GM19240 (cell line): ENCODE results near the gene KRTAP4-2.
"Not testable (repeated sequence)": the region's sequence is repeated elsewhere in the genome, so short reads cannot be mapped to it uniquely, and the experiment has no call there.

ENCODE experiments used
- DNase-seq: peaks from one replicate; pipeline ENCODE4 v3.0.0; 2011; ENCODE audit warnings: low spot score; ENCODE audit not compliant: insufficient read length

Gene KRTAP4-2

DNA sequence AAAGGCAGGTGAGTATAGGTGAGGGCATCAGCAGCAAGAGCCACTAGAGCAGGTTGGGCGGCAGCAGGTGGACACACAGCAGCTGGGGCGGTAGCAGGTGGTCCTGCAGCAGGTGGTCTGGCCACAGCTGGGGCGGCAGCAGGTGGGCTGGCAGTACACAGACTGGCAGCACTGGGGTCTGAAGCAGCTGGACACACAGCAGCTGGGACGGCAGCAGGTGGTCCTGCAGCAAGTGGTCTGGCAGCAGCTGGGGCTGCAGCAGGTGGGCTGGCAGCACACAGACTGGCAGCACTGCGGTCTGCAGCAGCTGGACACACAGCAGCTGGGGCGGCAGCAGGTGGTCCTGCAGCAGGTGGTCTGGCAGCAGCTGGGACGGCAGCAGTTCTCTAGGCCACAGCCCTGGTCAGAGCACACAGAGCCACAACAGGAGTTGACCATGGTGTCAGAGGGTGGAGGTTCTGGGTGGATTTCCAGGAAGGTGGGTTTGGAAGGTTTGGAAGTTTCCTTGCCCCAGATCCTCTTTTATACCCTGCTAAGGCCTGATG is at the start of gene KRTAP4-2:
TSS of gene KRTAP4-2 (minus strand) at position 495 of the 545 bp plus-strand sequence. CDS start at position 438, 57 bp downstream.
- no peak for DNase-seq

DNA sequence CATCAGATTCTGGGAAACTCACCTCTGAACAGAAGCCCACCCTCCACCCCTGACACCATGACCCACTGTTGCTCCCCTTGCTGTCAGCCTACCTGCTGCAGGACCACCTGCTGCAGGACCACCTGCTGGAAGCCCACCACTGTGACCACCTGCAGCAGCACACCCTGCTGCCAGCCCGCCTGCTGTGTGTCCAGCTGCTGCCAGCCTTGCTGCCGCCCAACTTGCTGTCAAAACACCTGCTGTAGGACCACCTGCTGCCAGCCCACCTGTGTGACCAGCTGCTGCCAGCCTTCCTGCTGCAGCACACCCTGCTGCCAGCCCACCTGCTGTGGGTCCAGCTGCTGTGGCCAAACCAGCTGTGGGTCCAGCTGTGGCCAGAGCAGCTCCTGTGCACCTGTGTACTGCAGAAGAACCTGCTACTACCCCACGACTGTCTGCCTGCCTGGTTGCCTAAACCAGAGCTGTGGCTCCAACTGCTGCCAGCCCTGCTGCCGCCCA is 48.6 kb upstream of the KRTAP4-2 start, which contains the start of gene KRTAP9-2:
TSS of gene KRTAP9-2 (plus strand) at position 51 of the 498 bp plus-strand sequence. CDS start at position 58, 7 bp downstream.
- not testable (repeated sequence) for DNase-seq

DNA sequence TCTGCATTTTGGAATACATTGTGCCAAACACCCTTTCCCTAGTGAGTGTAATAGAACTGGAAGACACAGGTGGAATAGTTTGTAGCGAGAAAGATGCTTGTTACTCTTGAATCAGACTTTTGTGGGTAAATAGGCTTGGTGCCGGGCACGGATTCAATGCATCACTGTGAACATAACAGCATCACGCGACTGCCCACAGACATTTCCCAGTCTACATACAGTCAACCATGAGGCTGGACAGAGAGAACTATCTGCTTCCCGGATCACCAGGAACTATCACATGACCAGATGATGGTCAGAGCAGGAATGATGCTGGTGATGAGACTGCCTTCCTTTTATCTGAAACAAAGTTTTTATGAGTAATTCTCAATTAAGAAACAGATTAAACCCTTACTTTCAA is 48.0 kb upstream of the KRTAP4-2 start:
- DNase-seq = no peak

DNA sequence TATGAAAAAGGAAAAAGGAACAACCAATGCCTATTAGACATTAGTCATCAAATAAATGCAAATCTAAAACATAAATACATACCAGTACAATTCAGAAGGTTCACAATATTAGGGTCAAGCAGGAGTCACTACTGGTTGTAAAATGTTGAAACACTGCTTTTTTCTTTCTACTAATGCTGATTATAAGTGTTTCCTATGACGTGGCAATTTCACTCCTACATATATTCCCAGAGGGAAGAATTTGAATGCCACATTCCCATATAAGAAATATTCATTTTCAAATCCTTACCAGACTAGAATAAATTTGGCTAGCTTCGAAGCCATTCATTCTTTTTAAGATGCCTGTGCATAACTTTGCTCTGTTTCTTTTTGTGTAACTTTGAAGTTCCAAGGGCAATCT is 45.8 kb upstream of the KRTAP4-2 start:
- no peak for DNase-seq

DNA sequence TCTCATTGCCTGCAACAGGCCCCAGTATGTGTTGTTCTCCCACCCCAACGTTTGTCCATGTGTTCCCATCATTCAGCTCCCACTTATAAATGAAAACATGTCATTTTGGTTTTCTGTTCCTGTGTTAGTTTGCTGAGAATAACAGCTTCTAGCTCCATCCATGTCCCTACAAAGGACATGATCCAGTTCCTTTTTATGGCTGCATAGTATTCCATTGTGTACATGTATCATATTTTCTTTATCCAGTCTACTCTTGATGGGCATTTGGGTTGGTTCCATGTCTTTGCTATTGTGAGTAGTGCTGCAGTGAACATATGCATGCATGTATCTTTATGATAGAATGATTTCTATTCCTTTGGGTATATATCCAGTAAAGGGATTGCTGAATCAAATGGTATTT is 37.7 kb upstream of the KRTAP4-2 start:
- DNase-seq = no peak

DNA sequence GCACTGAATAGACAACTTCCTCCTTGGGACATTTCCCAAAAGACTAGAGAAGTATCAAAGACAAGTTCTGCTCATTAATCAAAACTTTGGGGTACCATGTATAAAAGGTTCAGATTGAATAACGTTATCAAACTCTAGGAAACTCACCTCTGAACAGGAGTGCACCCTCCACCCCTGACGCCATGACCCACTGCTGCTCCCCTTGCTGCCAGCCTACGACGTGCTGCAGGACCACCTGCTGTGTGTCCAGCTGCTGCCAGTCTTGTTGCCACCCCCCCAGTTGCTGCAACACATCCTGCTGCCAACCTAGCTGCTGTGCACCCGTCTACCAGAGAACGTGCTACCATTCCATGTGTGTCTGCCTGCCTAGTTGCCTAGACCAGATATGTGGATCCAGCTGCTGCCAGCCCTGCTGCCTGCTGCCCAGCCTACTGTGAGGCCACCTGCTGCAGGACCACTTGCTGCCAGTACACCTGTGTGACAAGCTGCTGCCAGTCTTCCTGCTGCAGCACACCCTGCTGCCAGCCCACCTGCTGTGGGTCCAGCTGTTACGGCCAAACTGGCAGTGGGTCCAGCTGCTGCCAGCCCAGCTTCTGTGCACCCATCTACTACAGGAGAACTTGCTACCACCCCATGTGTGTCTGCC is 34.6 kb upstream of the KRTAP4-2 start:
- no peak for DNase-seq

DNA sequence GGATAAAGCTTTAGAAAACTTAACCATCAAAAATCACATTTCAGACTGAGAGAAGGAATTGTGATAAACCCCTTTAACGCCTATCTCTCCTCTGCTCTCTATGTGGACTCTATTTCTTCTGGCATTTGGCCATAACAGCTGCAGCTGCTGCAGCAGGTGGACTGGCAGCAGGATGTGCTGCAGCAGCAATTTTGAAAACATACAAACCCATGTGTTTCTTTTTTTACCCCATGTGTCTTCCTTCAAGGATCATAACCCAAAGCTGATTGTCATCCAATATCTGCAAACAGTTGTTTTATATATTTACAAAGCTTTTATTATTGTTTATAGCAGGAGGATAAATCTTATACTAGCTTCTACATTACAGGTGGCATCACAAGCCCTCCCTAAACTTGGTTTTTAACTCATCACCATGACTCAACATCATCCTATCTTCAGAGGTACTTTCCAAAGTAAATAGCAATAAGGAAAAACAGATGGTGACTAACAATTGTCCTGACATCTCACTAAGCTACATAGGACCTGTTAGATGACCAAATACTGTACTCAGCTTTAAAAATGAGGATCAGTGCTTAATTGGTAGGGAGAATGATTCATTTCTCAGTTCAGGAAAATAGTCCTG is 33.9 kb upstream of the KRTAP4-2 start:
- no peak for DNase-seq

DNA sequence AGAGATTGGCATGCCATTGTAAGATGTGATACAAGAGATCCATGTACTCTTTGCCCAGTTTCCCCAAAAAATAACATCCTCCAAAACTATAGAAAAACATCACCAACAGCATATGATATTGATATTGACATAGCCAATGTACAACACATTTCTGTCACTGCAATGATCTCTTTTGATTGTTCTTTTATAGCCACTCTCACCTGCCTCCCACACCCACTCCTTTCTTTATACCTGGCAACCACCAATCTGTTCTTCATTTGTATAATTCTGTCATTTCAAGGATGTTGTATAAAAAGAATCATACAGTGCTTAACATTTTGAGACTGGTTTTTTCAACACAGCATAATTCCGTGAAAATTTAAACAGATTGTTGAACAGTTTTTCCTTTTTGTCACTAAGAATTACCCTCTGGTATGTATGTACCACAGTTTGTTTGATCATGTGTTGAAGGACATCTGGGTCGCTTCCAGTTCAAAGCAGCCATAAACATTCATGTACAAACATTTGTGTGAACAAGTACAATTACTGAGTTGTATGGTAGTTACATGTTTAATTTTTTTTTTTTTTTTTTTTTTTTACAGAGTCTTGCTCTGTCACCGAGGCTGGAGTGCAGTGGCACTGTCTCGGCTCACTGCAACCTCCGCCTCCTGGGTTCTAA is 21.5 kb upstream of the KRTAP4-2 start:
- DNase-seq = no peak

DNA sequence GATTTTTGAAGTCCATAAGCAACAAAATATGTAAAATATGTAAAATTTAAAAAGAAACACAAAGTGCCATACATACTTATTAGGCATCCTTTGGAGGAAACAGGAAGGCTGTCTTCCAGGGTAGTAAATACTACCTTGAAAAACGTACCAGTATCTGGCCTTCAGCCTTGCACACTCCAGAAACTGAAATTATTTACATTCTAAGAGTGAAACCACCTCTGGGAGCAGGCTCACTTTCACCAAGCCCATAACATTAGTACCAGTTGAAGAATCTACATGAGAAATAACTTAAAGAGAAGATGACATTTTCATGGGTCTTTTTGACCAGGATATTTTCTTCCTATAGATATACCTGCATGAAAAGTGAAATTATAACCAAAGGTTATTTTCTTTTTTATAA is 18.0 kb upstream of the KRTAP4-2 start:
- no peak for DNase-seq

DNA sequence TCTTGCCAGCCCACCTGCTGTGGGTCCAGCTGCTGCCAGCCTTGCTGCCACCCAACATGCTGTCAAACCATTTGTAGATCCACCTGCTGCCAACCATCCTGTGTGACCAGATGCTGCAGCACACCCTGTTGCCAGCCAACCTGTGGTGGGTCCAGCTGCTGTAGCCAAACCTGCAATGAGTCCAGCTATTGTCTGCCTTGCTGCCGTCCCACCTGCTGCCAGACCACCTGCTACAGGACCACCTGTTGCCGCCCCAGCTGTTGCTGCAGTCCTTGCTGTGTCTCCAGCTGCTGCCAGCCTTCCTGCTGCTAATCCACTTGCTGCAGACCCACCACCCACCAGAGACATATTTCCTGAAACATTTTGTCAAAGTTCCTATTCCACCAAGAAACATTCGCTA is 12.3 kb upstream of the KRTAP4-2 start:
- DNase-seq = no peak

DNA sequence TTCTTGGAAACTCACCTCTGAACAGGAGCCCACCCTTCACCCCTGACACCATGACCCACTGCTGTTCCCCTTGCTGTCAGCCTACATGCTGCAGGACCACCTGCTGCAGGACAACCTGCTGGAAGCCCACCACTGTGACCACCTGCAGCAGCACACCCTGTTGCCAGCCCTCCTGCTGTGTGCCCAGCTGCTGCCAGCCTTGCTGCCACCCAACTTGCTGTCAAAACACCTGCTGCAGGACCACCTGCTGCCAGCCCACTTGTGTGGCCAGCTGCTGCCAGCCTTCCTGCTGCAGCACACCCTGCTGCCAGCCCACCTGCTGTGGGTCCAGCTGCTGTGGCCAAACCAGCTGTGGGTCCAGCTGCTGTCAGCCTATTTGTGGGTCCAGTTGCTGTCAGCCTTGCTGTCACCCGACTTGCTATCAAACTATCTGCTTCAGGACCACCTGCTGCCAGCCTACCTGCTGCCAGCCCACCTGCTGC is 11.9 kb upstream of the KRTAP4-2 start, which contains the start of gene KRTAP9-1:
TSS of gene KRTAP9-1 (plus strand) at position 51 of the 482 bp plus-strand sequence. CDS start at position 51, 0 bp downstream.
- DNase-seq = not testable (repeated sequence)

DNA sequence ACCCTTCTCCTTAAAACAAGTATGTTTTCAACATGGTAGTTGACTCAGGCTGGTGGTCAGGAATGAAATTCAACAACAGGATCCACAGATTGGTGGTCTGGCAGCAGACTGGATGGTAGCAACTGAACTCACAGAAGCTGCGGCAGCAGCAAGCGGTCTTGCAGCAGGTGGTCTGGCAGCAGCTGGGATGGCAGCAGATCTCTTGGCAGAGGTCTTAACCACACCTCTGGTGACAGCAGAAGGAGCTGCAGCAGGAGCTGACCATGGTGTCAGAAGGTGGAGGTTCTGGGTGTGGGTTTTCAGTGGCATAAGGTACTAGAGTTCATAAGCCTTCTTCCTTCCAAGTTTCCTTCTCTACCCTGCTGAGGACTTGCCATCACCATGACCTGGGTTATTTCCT is 8.9 kb upstream of the KRTAP4-2 start:
- no peak for DNase-seq

DNA sequence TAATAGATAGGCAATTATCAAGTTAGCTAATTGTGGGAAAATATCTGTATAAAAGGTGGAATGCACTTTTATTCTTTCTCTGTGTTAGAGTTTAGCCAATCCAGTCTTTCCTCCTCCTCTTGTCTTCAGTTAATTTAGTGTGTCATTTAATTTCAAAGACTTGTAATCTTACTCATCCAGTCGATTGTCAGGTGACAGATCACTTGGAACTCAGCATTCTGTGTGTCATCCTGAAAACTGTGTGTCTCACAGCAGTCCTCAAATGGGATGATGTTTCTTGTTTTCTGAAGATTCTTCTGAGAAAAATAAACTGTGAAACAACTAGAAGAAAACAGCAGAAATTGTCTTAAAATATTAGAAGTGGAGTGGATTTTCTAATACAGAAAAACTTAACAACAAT is 7.0 kb upstream of the KRTAP4-2 start:
- DNase-seq = no peak

DNA sequence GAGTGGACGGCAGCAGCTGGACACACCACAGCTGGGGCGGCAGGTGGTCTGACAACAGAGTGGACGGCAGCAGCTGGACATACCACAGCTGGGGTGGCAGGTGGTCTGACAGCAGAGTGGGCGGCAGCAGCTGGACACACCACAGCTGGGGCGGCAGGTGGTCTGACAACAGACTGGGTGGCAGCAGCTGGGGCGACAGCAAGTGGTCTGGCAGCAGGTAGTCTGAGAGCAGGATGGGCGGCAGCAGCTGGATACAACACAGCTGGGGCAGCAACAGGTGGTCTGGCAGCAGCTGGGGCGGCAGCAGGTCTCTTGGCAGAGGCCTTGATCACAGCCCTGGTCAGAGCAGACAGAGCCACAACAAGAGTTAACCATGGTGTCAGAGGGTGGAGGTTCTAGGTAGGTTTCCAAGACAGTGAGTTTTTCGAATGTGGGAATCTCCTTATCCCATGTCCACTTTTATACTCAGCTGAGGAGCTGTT is 6.5 kb upstream of the KRTAP4-2 start, which contains the start of gene KRTAP4-1:
TSS of gene KRTAP4-1 (minus strand) at position 432 of the 482 bp plus-strand sequence. CDS start at position 375, 57 bp downstream.
- no peak for DNase-seq

DNA sequence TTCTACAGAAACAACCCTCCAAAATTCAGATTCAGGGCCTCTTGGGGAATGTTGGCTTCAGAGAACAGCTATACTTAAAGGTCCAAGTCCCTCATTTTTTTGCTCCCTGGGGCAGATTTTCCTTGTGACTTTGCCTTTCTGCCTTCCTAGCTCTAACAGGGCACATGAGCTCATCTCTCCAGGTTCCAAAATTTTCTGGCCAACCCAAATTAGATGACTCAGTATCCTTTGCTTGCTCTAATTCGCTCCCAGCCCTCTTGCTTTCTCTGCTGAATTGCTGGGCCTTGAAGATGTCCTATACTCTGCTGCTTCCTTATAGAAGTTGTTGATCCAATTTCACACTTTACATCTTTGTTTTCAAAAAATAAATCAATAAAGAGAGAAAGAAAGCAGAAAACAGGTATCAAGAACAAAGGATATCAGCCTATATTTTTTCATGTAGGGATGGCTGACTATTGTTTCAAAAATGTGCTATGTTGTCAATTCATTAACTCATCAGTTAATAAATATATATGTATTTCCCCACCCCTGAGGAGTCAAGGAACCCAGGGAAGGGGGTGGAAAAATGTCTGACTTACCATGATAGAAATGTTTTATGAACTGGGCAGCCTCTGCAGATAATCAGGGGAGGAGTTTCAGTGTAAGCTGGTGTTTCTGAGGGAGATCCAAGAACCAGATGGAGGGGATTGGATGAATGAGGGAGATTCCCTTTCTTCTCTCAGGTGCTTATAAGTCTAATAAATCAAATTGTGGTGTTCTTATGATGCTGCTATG is 1.0 kb upstream of the KRTAP4-2 start:
- no peak for DNase-seq

DNA sequence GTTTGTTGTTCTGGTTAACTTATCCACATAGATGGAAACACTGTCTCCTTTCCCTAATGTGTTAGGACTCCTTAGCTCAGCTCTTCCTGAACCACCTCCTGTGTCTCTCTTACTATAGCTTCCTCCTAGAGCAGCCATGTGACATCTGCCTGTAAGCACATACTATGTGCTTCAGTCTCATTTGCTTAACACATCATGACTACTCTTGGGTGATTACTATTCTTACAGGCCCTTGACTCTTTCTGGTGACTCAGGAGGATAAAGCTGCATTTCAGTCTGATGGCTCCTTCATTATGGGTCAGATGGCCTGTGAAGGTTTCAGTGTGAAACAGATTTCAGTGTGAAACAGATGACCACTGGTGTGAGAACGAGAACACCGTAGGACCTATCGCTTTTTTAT is 320 bp upstream of the KRTAP4-2 start:
- DNase-seq = no peak

DNA sequence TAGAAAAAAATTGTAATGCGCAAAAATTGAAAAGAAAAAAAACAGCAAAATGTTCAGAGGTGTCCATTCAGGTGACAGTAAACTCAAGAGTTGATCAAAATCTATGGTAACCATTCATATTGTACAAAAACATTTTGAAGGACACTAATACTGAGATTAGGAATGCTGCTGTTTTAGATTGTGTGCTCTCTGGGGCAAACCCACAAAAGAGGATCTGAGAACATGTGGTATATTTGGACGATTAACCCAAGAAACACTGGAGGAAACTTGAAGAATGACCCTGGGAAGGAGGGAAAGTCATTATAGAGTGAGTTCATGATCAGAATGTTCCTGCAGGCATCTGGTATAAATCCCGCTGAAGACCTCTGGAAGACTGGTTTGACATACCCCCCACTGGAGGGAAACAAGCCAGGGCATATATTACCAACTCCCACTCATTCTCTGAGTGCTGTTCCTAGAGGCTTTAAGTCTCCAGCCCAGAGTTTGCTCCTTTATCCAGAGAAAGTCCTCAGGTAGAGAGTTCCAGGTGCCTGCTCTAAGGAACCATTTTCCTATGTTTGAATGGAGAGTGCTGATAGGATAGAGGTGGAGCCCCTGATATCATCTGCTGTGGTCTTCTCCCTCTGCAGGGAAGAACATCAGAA is 1.2 kb downstream of the KRTAP4-2 start:
- DNase-seq = no peak

DNA sequence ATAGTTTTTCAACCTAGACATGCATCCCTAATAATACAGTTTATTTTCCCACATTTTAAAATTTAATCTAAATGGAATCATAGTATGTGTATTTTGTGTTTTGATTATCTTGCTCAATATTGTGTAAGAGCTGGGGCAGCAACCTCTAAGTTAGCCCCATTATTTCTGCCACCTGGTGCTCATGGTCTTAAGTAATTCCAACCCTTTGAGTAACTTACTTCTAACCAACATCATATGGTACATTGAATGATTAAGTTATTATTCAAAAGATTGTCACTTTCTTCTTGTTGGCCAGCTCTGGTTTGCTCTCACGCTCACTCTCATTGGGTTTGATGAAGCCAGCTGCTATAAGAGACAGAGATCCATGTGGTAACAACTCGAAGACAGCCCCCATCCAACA is 6.1 kb downstream of the KRTAP4-2 start:
- DNase-seq = no peak

DNA sequence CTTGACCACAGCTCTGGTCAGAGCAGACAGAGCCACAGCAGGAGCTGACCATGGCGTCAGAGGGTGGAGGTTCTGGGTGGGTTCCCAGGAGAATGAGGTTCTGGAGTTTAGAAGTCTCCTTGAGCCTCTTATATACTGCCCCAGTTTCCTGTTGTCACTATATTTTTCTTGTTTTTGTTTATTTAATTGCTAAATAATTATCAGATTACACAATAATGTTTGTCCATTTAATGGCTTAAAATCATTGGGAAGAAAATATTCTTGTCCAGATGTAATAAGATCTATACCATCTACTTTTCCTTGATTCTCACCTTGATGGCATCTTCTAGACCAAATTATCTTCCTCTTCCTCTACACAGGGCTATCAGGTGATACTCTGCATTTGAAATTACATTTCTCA is 9.9 kb downstream of the KRTAP4-2 start, which contains the start of gene KRTAP4-3:
TSS of gene KRTAP4-3 (minus strand) at position 101 of the 400 bp plus-strand sequence. CDS start at position 52, 49 bp downstream.
- DNase-seq = no peak

DNA sequence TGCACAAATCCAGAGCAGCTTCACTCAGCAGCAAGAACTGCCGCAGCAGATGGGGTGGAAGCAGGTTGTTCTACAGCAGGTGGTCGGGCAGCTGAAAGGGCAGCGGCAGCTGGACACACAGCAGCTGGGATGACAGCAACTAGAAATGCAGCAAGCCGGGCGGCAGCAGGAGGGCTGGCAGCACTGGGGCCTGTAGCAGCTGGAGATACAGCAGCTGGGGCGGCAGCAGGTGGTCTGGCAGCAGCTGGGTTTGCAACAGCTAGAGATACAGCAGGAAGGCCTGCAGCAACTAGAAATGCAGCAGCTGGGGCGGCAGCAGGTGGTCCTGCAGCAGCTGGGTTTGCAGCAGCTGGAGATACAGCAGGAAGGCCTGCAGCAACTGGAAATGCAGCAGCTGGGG is 10.5 kb downstream of the KRTAP4-2 start:
- no peak for DNase-seq
